Neural cell (in vitro differentiated cells): ENCODE measurements around the gene DNAJC11. TPM values are rescaled to one million over a fixed set of nuclear protein-coding genes. Genes with fewer than 3 reads are reported as not detected.

Experiments used
- H2AFZ ChIP-seq: fragments of 200-600, 300-800 bp; sonication (generic), shearing (Covaris generic); 2 replicates; pipeline ENCODE4 v1.6.0; 2014; ENCODE audit warnings: low read depth, mild to moderate bottlenecking, antibody characterized with exemption, low read length, moderate library complexity
- H3F3A ChIP-seq: fragments of 200-600 bp; shearing (Covaris generic); 2 replicates; pipeline ENCODE4 v1.6.1; 2016; ENCODE audit warnings: mild to moderate bottlenecking, moderate library complexity, mixed read lengths, antibody characterized with exemption, low read length; ENCODE audit not compliant: insufficient read depth, poor library complexity, severe bottlenecking
- H3K27ac ChIP-seq: fragments of 200-600, 300-800 bp; sonication (generic), shearing (Covaris generic); 2 replicates; pipeline ENCODE4 v1.5.1; 2014; ENCODE audit warnings: mild to moderate bottlenecking, low read length, moderate library complexity
- H3K27me3 ChIP-seq: fragments of 300-800, 200-600 bp; sonication (generic), shearing (Covaris generic); 2 replicates; pipeline ENCODE4 v1.6.0; 2014; ENCODE audit warnings: mild to moderate bottlenecking, low read depth, low read length, moderate library complexity; ENCODE audit not compliant: insufficient read depth
- H3K36me3 ChIP-seq: fragments of 300-800, 200-600 bp; sonication (generic), shearing (Covaris generic); 2 replicates; pipeline ENCODE4 v1.5.1; 2014; ENCODE audit warnings: mild to moderate bottlenecking, antibody characterized with exemption, low read length, moderate library complexity; ENCODE audit not compliant: insufficient read depth
- H3K4me2 ChIP-seq: fragments of 300-800, 200-600 bp; sonication (generic), shearing (Covaris generic); 2 replicates; pipeline ENCODE4 v1.6.0; 2014; ENCODE audit warnings: mild to moderate bottlenecking, low read length
- H3K4me3 ChIP-seq: fragments of 300-800, 200-600 bp; sonication (generic), shearing (Covaris generic); 2 replicates; pipeline ENCODE4 v1.5.1; 2014; ENCODE audit warnings: mild to moderate bottlenecking, low read length, moderate library complexity
- H3K79me2 ChIP-seq: fragments of 200-600 bp; shearing (Covaris generic); replicated peaks from 2 replicates; pipeline ENCODE4 v1.6.0; 2014; ENCODE audit warnings: mild to moderate bottlenecking, low read length, moderate library complexity; ENCODE audit not compliant: insufficient read depth
- H3K9ac ChIP-seq: fragments of 300-800, 200-600 bp; sonication (generic), shearing (Covaris generic); 2 replicates; pipeline ENCODE4 v1.6.1; 2016; ENCODE audit warnings: mild to moderate bottlenecking, low read length, mixed read lengths
- H3K9me2 ChIP-seq: fragments of 200-600 bp; shearing (Covaris generic); 2 replicates; pipeline ENCODE4 v1.6.1; 2016; ENCODE audit warnings: mild to moderate bottlenecking, low read length, mixed read lengths; ENCODE audit not compliant: insufficient read depth
- H3K9me3 ChIP-seq: fragments of 200-600, 300-800 bp; sonication (generic), shearing (Covaris generic); 2 replicates; pipeline ENCODE4 v1.6.1; 2016; ENCODE audit warnings: mild to moderate bottlenecking, mixed run types, low read length, moderate library complexity, mixed read lengths
- H4K20me1 ChIP-seq: fragments of 200-600 bp; shearing (Covaris generic); 2 replicates; pipeline ENCODE4 v1.6.1; 2016; ENCODE audit warnings: mild to moderate bottlenecking, mixed run types; ENCODE audit not compliant: insufficient read depth
- CTCF ChIP-seq: fragments of 450-650 bp; IDR thresholded peaks from 2 replicates; pipeline ENCODE4 v1.5.1; 2014; ENCODE audit warnings: antibody characterized with exemption, mild to moderate bottlenecking, moderate library complexity; ENCODE audit not compliant: poor library complexity, severe bottlenecking
- EP300 ChIP-seq: fragments of 450-650 bp; conservative IDR thresholded peaks from 2 replicates; pipeline ENCODE4 v1.6.1; 2014; ENCODE audit warnings: antibody characterized with exemption, mild to moderate bottlenecking, moderate library complexity; ENCODE audit not compliant: poor library complexity, severe bottlenecking
- EZH2 ChIP-seq: fragments of 200-600, 300-800 bp; shearing (Covaris generic), sonication (generic); IDR thresholded peaks from 2 replicates; pipeline ENCODE4 v1.6.1; 2014; ENCODE audit warnings: antibody characterized with exemption, low read length, borderline replicate concordance, mild to moderate bottlenecking; ENCODE audit not compliant: insufficient read depth, poor library complexity, severe bottlenecking
- MXI1 ChIP-seq: fragments of 450-650 bp; conservative IDR thresholded peaks from 2 replicates; pipeline ENCODE4 v1.6.1; 2014; ENCODE audit warnings: antibody characterized with exemption, mild to moderate bottlenecking; ENCODE audit not compliant: poor library complexity, severe bottlenecking
- POLR2AphosphoS5 ChIP-seq: IDR thresholded peaks from 2 replicates; pipeline ENCODE4 v1.6.1; 2012
- RAD21 ChIP-seq: fragments of 450-650 bp; conservative IDR thresholded peaks from 2 replicates; pipeline ENCODE4 v1.6.1; 2014; ENCODE audit warnings: antibody characterized with exemption, mild to moderate bottlenecking, moderate library complexity
- REST ChIP-seq: IDR thresholded peaks from 2 replicates; pipeline ENCODE4 v1.6.1; 2012; ENCODE audit warnings: borderline replicate concordance
- SMC3 ChIP-seq: fragments of 450-650 bp; conservative IDR thresholded peaks from 2 replicates; pipeline ENCODE4 v1.6.1; 2014; ENCODE audit warnings: antibody characterized with exemption, mild to moderate bottlenecking, moderate library complexity; ENCODE audit not compliant: poor library complexity
- TAF1 ChIP-seq: IDR thresholded peaks from 2 replicates; pipeline ENCODE4 v1.6.1; 2012; ENCODE audit warnings: low read depth
- polyA plus RNA-seq: library from polyadenylated mRNA; depleted of rRNA; stranded (reverse); fragments of >200 nt; gene quantifications from 2 replicates; pipeline ENCODE4 v1.2.3, GENCODE V29; 2014

The DNAJC11 gene
- polyA plus RNA-seq, 1 donor from 2014 or later, result 28.6 TPM

GRCh38 chr1:6590046-6590445 lies 111.6 kb downstream of the DNAJC11 start:
- TF ChIP-seq EP300, result no peak
- TF ChIP-seq POLR2AphosphoS5, result no peak
- no peak for TF ChIP-seq MXI1
- TF ChIP-seq CTCF, result no peak
- no peak for TF ChIP-seq REST
- TF ChIP-seq SMC3, result no peak
- no peak for TF ChIP-seq RAD21
- no peak for TF ChIP-seq TAF1
- no peak for TF ChIP-seq EZH2
- no peaks in the 10 kb centered on the region for H4K20me1 ChIP-seq
- H3K79me2 ChIP-seq, result no peaks in the 10 kb centered on the region
- no peaks in the 10 kb centered on the region for H3K9me3 ChIP-seq
- H3K9ac ChIP-seq, result no peak overlapping the region
- no peaks in the 10 kb centered on the region for H3K27me3 ChIP-seq
- H3K4me3 ChIP-seq, result no peak overlapping the region
- no peaks in the 10 kb centered on the region for H3K36me3 ChIP-seq
- H2AFZ ChIP-seq, result no peak overlapping the region
- no peak overlapping the region for H3K27ac ChIP-seq
- no peaks in the 10 kb centered on the region for H3F3A ChIP-seq
- H3K9me2 ChIP-seq, result no peaks in the 10 kb centered on the region
- H3K4me2 ChIP-seq, result no peak overlapping the region

- Histone ChIP-seq H2AFZ (no peak overlapping the region), H3K4me2 (no peak overlapping the region), H3K9me2 (no peaks in the 10 kb centered on the region), H3K4me3 (no peak overlapping the region), H3K9me3 (no peaks in the 10 kb centered on the region), H3K79me2 (no peaks in the 10 kb centered on the region), H4K20me1 (no peaks in the 10 kb centered on the region), H3K27ac (no peak overlapping the region), H3K27me3 (no peaks in the 10 kb centered on the region), H3K9ac (no peak overlapping the region), H3K36me3 (no peaks in the 10 kb centered on the region), H3F3A (no peaks in the 10 kb centered on the region)
- TF ChIP-seq SMC3 (no peak), CTCF (no peak), POLR2AphosphoS5 (no peak), TAF1 (no peak), MXI1 (no peak), REST (no peak), EZH2 (no peak), EP300 (no peak), RAD21 (no peak)
These were observed 112.6 kb downstream of the DNAJC11 start for GRCh38 chr1:6588893-6589520.
